NB4 (cell line): ENCODE results near the gene GYPC.

Experiments used
- DNase-seq: peaks from one replicate; pipeline ENCODE4 v3.0.0; 2010; ENCODE audit warnings: low read depth
- H3K4me3 ChIP-seq: one replicate; pipeline ENCODE4 v1.5.1; 2011; ENCODE audit warnings: mild to moderate bottlenecking, low read depth, low read length, moderate library complexity
- CTCF ChIP-seq: IDR thresholded peaks from one replicate; pipeline ENCODE4 v1.5.1; 2012; ENCODE audit warnings: low read depth, low read length
- MAX ChIP-seq: IDR thresholded peaks from 2 replicates; pipeline ENCODE4 v1.6.1; 2011; ENCODE audit warnings: low read depth, low read length
- MYC ChIP-seq: IDR thresholded peaks from 2 replicates; pipeline ENCODE4 v1.6.1; 2011; ENCODE audit warnings: low read depth, low read length
- POLR2A ChIP-seq: IDR thresholded peaks from 2 replicates; pipeline ENCODE4 v1.6.1; 2011; ENCODE audit warnings: mild to moderate bottlenecking; ENCODE audit not compliant: insufficient read length; ENCODE audit errors: extremely low read depth

The GYPC gene

GRCh38 chr2:126717928-126718327 lies 62.0 kb downstream of the GYPC start:
- no peak for TF ChIP-seq MYC
- no peak for TF ChIP-seq POLR2A
- no peak for TF ChIP-seq CTCF
- no peak for TF ChIP-seq MAX
- no peak overlapping the region for H3K4me3 ChIP-seq
- no peak for DNase-seq

DNA sequence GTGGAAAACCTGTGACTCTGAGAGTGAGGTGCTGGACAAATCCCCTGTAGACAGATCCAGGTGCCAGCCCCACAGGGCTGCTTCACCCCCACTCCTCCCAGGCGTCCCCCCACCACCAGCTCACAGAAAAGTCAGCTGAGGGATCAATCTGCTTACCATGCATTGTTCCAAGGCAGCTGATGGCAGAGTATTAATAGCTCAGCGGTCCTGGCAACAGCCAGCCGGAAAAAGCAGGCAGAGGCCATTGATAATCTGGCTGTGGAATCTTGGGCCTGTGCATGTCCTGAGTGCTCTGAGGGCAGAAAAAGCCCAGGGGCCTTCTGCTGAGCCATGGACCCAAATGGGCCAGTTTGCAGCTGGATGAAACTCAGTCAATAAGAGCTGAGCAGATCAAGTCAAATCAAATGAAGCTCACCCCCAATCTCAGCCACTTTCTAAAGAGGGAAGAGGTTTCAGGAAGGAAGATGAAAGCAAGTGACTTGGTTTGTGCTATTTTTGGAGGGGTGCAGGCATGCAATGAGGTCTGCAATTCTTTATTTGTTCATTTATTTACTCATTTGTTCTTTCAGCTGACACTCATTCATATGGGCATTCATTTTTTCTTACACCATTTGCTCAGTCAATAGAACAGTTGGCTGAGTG lies 63.4 kb downstream of the GYPC start:
- no peak for DNase-seq
- no peak overlapping the region for H3K4me3 ChIP-seq
- no peak for TF ChIP-seq MAX
- no peak for TF ChIP-seq MYC
- no peak for TF ChIP-seq CTCF
- no peak for TF ChIP-seq POLR2A

DNA sequence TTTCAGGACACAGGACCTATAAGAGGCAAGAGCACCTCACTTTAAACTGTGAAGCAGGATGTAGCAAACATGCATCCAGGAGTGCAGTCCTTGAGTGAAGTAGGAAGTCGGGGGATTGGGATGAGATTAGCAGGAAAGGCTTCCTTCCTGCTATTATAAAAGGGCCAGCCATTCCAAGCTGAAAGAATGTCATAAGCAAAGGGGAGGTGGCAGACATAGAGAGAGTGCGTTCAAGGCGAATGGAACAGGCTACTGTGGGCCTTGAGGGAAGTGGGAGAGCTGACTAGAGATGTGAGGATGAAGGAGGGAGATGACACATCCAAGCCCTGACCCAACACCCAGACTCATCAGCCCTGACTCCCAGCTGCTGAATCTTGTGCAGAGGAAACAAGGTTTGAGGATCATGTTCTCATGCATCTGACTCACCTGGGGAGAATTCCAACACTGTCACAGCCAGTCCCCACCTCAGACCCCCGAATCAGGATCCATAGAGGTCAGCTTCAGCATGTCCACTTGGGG lies 63.9 kb downstream of the GYPC start:
- TF ChIP-seq CTCF (no peak), MAX (no peak), POLR2A (no peak), MYC (no peak)
- no peak for DNase-seq
- H3K4me3 ChIP-seq: no peak overlapping the region

DNA sequence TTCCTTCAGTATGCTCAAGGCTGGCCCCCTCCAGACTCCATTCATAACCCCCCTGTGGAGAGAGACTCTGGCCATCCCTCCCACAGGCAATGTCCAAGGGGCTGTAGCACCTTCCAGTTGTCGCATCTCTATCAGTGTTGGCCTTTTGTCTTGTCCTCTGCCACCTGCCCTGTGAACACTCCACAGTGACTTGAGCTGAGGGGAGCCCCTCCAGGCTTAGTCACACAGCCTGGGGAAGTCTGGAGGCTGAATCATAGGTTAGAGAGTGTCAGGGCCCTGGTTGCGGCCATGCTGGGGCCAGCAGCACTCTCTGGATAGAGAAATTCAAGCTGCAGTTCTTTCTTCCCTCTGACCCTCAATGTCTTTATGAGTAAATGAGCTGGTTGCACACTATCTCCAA lies 64.7 kb downstream of the GYPC start:
- H3K4me3 ChIP-seq: no peak overlapping the region
- TF ChIP-seq MYC (no peak), MAX (no peak), POLR2A (no peak), CTCF (no peak)
- DNase-seq: no peak

DNA sequence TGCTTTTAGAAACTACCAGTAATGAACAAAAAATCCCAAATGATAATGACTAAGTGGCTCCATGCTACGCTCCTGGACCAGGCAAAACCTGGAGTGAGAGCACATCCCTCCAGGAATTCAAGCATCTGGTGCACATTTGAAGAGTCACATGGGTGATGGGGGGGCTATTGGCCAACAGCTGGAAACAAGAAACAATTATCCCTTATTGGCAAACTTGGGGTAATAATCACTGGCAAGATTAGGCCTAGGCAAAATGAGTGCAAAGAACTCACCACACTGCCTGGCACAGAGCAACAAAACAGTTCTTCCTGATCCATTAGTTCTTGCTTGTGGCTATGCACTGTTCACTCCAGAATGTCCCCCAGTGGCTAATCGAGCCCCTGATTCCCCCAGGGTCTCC lies 66.1 kb downstream of the GYPC start:
- DNase-seq: no peak
- TF ChIP-seq CTCF (no peak), MYC (no peak), MAX (no peak), POLR2A (no peak)
- H3K4me3 ChIP-seq: no peak overlapping the region
